GM12878 (cell line): Measurements from ENCODE around the gene MYO1E. TPM values are rescaled to one million over a fixed set of nuclear protein-coding genes. Genes with fewer than 3 reads are reported as not detected.

Experiments
- ATAC-seq: fragments of 200-7000 bp; cut with Tn5 transposase; 3 replicates; pipeline ENCODE4 v1.9.1; 2020; ENCODE audit warnings: mild to moderate bottlenecking, moderate library complexity
- BruUV-seq: library from RNA; stranded (reverse); fragments of 400-500 nt; replicated peaks from 2 replicates; lab custom pipeline; 2021; lab: Mats Ljungman, UMichigan
- CTCF ChIA-PET: fragments of 300-600 bp; sonication (Branson Sonifier 250); formaldehyde crosslinking; extraction: SDS; loops from one replicate; lab custom pipeline; 2021; ENCODE audit warnings: inconsistent platforms; lab: Yijun Ruan, JAX
- POLR2A ChIA-PET: fragments of 350-600 bp; formaldehyde crosslinking; extraction: SDS; loops from one replicate; lab custom pipeline; 2021; ENCODE audit warnings: inconsistent platforms; lab: Charles Lee
- RAD21 ChIA-PET: fragments of 300-600 bp; sonication (Branson Sonifier 250); formaldehyde crosslinking; loops from one replicate; lab custom pipeline; 2023; ENCODE audit warnings: antibody characterized with exemption; ENCODE audit not compliant: unreplicated experiment; lab: Charles Lee
- SMC1A ChIA-PET: fragments of 300-600 bp; sonication (Branson Sonifier 250); formaldehyde crosslinking; loops from one replicate; lab custom pipeline; 2023; ENCODE audit not compliant: unreplicated experiment, uncharacterized antibody; lab: Charles Lee
- DNase-seq: peaks from one replicate; pipeline ENCODE4 v3.0.0-alpha.2; 2011; ENCODE audit warnings: low read depth, low spot score
- FAIRE-seq: peaks from 3 replicates; lab custom pipeline; 2011; peaks lifted over from hg19 to GRCh38; lab: Jason Lieb, UNC
- H2AFZ ChIP-seq: 2 replicates; pipeline ENCODE4 v1.6.0; 2011; ENCODE audit warnings: low read depth, low read length, control low read depth; ENCODE audit not compliant: control insufficient read depth
- H3K27ac ChIP-seq: 2 replicates; pipeline ENCODE4 v1.5.1; 2011; ENCODE audit warnings: control low read depth; ENCODE audit not compliant: control insufficient read depth, insufficient read depth
- H3K27me3 ChIP-seq, 2 experiments: replicated peaks in 1 of 2; 2 replicates each; pipeline versions ENCODE4 v1.6.0 to v1.6.1; 2011; ENCODE audit warnings: low read length in 1 of 2; ENCODE audit not compliant: control insufficient read depth in 2 of 2, insufficient read depth in 2 of 2
- H3K36me3 ChIP-seq, 2 experiments: 2 replicates each; pipeline ENCODE4 v1.5.1; 2011; ENCODE audit warnings: low read length in 1 of 2; ENCODE audit not compliant: control insufficient read depth in 2 of 2, insufficient read depth in 2 of 2
- H3K4me1 ChIP-seq: 2 replicates; pipeline ENCODE4 v1.6.1; 2011; ENCODE audit warnings: mild to moderate bottlenecking, low read length, moderate library complexity, mixed read lengths; ENCODE audit not compliant: control insufficient read depth, insufficient read depth
- H3K4me2 ChIP-seq: 2 replicates; pipeline ENCODE4 v1.6.0; 2011; ENCODE audit warnings: control low read depth; ENCODE audit not compliant: control insufficient read depth, insufficient read depth
- H3K4me3 ChIP-seq: fragments of 200-600 bp; sonication (generic); 2 replicates; pipeline ENCODE4 v1.5.1; 2016
- H3K79me2 ChIP-seq: 2 replicates; pipeline ENCODE4 v1.6.0; 2011; ENCODE audit warnings: low read length; ENCODE audit not compliant: control insufficient read depth, insufficient read depth
- H3K9ac ChIP-seq: 2 replicates; pipeline ENCODE4 v1.8.0; 2011; ENCODE audit warnings: low read length, control low read depth, mixed read lengths; ENCODE audit not compliant: control insufficient read depth, insufficient read depth
- H3K9me3 ChIP-seq: replicated peaks from 3 replicates; pipeline ENCODE4 v1.5.1; 2011; ENCODE audit warnings: mild to moderate bottlenecking, low read length; ENCODE audit not compliant: control insufficient read depth, insufficient read depth
- H4K20me1 ChIP-seq: 2 replicates; pipeline ENCODE4 v1.6.0; 2011; ENCODE audit not compliant: control insufficient read depth, insufficient read depth
- CHD2 ChIP-seq: IDR thresholded peaks from 2 replicates; pipeline ENCODE4 v1.6.1; 2011; ENCODE audit warnings: low read depth, low read length, improper control_type of control experiment, borderline replicate concordance
- EED ChIP-seq: sonication (generic); IDR thresholded peaks from 2 replicates; pipeline ENCODE4 v1.6.1; 2016; ENCODE audit warnings: antibody characterized with exemption, low read depth
- NBN ChIP-seq: fragments of 450-650 bp; IDR thresholded peaks from 2 replicates; pipeline ENCODE4 v1.6.1; 2016
- NR2F1 ChIP-seq: fragments of 450-650 bp; conservative IDR thresholded peaks from 2 replicates; pipeline ENCODE4 v1.6.1; 2017; ENCODE audit warnings: mild to moderate bottlenecking
- RELA ChIP-seq: fragments of 450-650 bp; IDR thresholded peaks from 2 replicates; pipeline ENCODE4 v1.8.0; 2014; ENCODE audit warnings: borderline replicate concordance; ENCODE audit not compliant: partially characterized antibody
- WGBS: methylation state at CpG from one replicate; pipeline ENCODE4 v1.1.6; 2016; ENCODE audit warnings: low lambda C conversion rate; ENCODE audit not compliant: insufficient replicate concordance, insufficient coverage; ENCODE audit errors: missing lambda C conversion rate; 5-methylcytosine and 5-hydroxymethylcytosine counted together
- in situ Hi-C: fragments of 300-500 bp; cut with MboI; formaldehyde crosslinking; loops from 9 replicates; pipeline ENCODE4 v1.14.3; 2018; ENCODE audit warnings: mixed read lengths
- intact Hi-C: fragments of 100-400 bp; cut with micrococcal nuclease; formaldehyde crosslinking; loops from one replicate; pipeline ENCODE4 v1.14.2; 2022; ENCODE audit not compliant: unreplicated experiment
- polyA plus RNA-seq, 11 experiments: library from polyadenylated mRNA; depleted of rRNA in 4 of 11; unstranded in 6 of 11; stranded (reverse) in 5 of 11; fragments of >200 nt; fragmentation: Nextera tagmentation in 4 of 11; fragmentation: Illumina TruSeq in 1 of 11; extraction: Ambion mirVana in 4 of 11; extraction: Trizol in 1 of 11; gene quantifications; 1 replicate in 1 of 11; 2 replicates in 10 of 11; pipeline versions ENCODE4 v1.2.1 to v1.2.3, GENCODE V29; 2011 to 2016; ENCODE audit warnings: inconsistent platforms in 2 of 11, missing spikeins in 2 of 11, low read depth in 1 of 11
- total RNA-seq, 4 experiments: library from RNA; depleted of rRNA in 3 of 4; stranded (reverse); fragments of >200 nt in 3 of 4; fragmentation: Illumina TruSeq in 1 of 4; extraction: Trizol in 1 of 4; gene quantifications; 2 replicates each; pipeline versions ENCODE4 v1.2.1 to v1.2.3, GENCODE V29; 2013 to 2021
- TF ChIP-seq, protein P1 (sequence below): IDR thresholded peaks from 2 replicates; pipeline ENCODE4 v1.6.1; 2012; ENCODE audit warnings: low read depth, low read length, improper control_type of control experiment
- TF ChIP-seq, protein P2 (sequence below): fragments of 450-650 bp; IDR thresholded peaks from 2 replicates; pipeline ENCODE4 v1.6.1; 2018; ENCODE audit warnings: mild to moderate bottlenecking, low read depth, moderate library complexity; ENCODE audit not compliant: partially characterized antibody
- TF ChIP-seq, protein P3 (sequence below): fragments of 450-650 bp; IDR thresholded peaks from 2 replicates; pipeline ENCODE4 v1.6.1; 2017; ENCODE audit warnings: borderline replicate concordance

MYO1E gene
- total and polyA plus RNA-seq, 10 of the 15 experiments (the other 5 are each of a cell fraction or from before 2014, with no cell fraction given): 10.3 to 266 (median 64.9) TPM

DNA sequence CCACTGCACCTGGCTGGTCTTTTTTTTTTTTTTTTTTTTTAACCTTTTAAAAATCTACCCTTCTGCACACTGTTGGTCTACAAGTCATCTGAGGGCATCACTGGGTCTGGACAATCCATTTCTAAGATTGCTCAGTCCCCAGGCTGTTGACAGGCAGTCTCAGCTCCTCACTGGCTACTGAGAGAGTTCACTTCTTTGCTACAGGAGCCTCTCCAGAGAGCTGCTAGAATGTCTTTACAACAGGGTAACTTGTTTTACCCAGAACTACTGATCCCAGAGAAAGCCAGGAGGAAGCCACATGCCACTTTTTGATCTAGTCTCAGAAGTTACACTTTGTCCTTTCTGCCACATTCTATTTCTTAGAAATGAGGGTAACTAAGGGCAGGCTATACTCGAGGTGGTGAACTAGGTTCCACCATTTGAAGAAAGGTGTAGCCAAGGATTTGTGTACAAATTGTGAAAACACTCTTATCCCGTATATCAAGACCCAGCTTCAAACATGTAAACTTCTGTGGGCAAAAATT, 273.4 kb downstream of the MYO1E start:
- Histone ChIP-seq H3K4me2 (no peak overlapping the region), H3K9me3 (no peaks in the 10 kb centered on the region), H3K9ac (no peak overlapping the region), H3K27me3 (no peaks in the 10 kb centered on the region), H4K20me1 (no peaks in the 10 kb centered on the region), H3K27ac (no peak overlapping the region), H3K36me3 (peaks cover 1 to 9% of the 10 kb centered on the region in 2 experiments; a peak in 2 of 4 replicates), H3K4me1 (peaks cover under 1% of the 10 kb centered on the region; the same call in 1 of the 2 replicates), H3K4me3 (no peak overlapping the region), H2AFZ (no peak overlapping the region), H3K79me2 (no peaks in the 10 kb centered on the region)
- intact Hi-C loops: no loop called here
- no peak for ATAC-seq
- WGBS: 97% methylated on average over 2 of the region's 2 CpGs
- no peak for DNase-seq
- in situ Hi-C loops: no loop called here
- no TSS peak for BruUV-seq
- ChIA-PET CTCF (interaction anchor here (0.6 to 2.5 kb wide), 3 partner anchors 50 to 143 kb away, joined by 3 to 8 read pairs (median 3); no protein-coding TSS in a partner anchor), SMC1A (interaction anchor here (0.7 kb wide), 1 partner anchor 510 kb away, joined by 3 read pairs; no protein-coding TSS in a partner anchor), RAD21 (interaction anchor here (1.3 kb wide), 1 partner anchor 119 kb away, joined by 4 read pairs; no protein-coding TSS in a partner anchor), POLR2A (no interaction called here)
- FAIRE-seq: no peak
- TF ChIP-seq EED (no peak), CHD2 (no peak), RELA (no peak), NBN (no peak), NR2F1 (no peak)
- TF ChIP-seq, protein P1, sequence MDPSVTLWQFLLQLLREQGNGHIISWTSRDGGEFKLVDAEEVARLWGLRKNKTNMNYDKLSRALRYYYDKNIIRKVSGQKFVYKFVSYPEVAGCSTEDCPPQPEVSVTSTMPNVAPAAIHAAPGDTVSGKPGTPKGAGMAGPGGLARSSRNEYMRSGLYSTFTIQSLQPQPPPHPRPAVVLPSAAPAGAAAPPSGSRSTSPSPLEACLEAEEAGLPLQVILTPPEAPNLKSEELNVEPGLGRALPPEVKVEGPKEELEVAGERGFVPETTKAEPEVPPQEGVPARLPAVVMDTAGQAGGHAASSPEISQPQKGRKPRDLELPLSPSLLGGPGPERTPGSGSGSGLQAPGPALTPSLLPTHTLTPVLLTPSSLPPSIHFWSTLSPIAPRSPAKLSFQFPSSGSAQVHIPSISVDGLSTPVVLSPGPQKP: no peak
- TF ChIP-seq, protein P2, sequence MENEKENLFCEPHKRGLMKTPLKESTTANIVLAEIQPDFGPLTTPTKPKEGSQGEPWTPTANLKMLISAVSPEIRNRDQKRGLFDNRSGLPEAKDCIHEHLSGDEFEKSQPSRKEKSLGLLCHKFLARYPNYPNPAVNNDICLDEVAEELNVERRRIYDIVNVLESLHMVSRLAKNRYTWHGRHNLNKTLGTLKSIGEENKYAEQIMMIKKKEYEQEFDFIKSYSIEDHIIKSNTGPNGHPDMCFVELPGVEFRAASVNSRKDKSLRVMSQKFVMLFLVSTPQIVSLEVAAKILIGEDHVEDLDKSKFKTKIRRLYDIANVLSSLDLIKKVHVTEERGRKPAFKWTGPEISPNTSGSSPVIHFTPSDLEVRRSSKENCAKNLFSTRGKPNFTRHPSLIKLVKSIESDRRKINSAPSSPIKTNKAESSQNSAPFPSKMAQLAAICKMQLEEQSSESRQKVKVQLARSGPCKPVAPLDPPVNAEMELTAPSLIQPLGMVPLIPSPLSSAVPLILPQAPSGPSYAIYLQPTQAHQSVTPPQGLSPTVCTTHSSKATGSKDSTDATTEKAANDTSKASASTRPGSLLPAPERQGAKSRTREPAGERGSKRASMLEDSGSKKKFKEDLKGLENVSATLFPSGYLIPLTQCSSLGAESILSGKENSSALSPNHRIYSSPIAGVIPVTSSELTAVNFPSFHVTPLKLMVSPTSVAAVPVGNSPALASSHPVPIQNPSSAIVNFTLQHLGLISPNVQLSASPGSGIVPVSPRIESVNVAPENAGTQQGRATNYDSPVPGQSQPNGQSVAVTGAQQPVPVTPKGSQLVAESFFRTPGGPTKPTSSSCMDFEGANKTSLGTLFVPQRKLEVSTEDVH: no peak
- TF ChIP-seq, protein P3, sequence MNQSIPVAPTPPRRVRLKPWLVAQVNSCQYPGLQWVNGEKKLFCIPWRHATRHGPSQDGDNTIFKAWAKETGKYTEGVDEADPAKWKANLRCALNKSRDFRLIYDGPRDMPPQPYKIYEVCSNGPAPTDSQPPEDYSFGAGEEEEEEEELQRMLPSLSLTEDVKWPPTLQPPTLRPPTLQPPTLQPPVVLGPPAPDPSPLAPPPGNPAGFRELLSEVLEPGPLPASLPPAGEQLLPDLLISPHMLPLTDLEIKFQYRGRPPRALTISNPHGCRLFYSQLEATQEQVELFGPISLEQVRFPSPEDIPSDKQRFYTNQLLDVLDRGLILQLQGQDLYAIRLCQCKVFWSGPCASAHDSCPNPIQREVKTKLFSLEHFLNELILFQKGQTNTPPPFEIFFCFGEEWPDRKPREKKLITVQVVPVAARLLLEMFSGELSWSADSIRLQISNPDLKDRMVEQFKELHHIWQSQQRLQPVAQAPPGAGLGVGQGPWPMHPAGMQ: no peak
